Ishikawa (cell line): ENCODE data around the gene NUP62CL.

Source experiments
- CEBPB ChIP-seq: IDR thresholded peaks from 2 replicates; pipeline ENCODE4 v1.6.1; 2012
- CREB1 ChIP-seq: IDR thresholded peaks from 2 replicates; pipeline ENCODE4 v1.6.1; 2012; ENCODE audit warnings: low read depth
- EGR1 ChIP-seq: IDR thresholded peaks from 2 replicates; pipeline ENCODE4 v1.6.1; 2012
- EP300 ChIP-seq: IDR thresholded peaks from 2 replicates; pipeline ENCODE4 v1.6.1; 2012; ENCODE audit warnings: borderline replicate concordance
- FOXM1 ChIP-seq: IDR thresholded peaks from 2 replicates; pipeline ENCODE4 v1.6.1; 2012; ENCODE audit warnings: low read depth, borderline replicate concordance
- MAX ChIP-seq: IDR thresholded peaks from 2 replicates; pipeline ENCODE4 v1.6.1; 2012
- NFIC ChIP-seq: IDR thresholded peaks from 2 replicates; pipeline ENCODE4 v1.6.1; 2012
- RAD21 ChIP-seq: IDR thresholded peaks from 2 replicates; pipeline ENCODE4 v1.6.1; 2012; ENCODE audit warnings: low read depth
- REST ChIP-seq: IDR thresholded peaks from 2 replicates; pipeline ENCODE4 v1.6.1; 2012; ENCODE audit warnings: low read depth, mild to moderate bottlenecking
- TAF1 ChIP-seq: IDR thresholded peaks from 2 replicates; pipeline ENCODE4 v1.6.1; 2012; ENCODE audit warnings: low read depth, mild to moderate bottlenecking
- TCF12 ChIP-seq: IDR thresholded peaks from 2 replicates; pipeline ENCODE4 v1.6.1; 2012; ENCODE audit warnings: low read depth
- TEAD4 ChIP-seq: IDR thresholded peaks from 2 replicates; pipeline ENCODE4 v1.6.1; 2012
- USF1 ChIP-seq: IDR thresholded peaks from 2 replicates; pipeline ENCODE4 v1.6.1; 2012
- YY1 ChIP-seq: IDR thresholded peaks from 2 replicates; pipeline ENCODE4 v1.6.1; 2012; ENCODE audit warnings: low read depth
- ZBTB7A ChIP-seq: IDR thresholded peaks from 2 replicates; pipeline ENCODE4 v1.6.1; 2012; ENCODE audit warnings: low read depth

Gene NUP62CL

GRCh38 chrX:107205770-107206696 is at the start of gene NUP62CL, which contains the start of gene DNAAF6:
Gene NUP62CL (minus strand): TSS chrX:107206433. CDS start chrX:107175146, 31,287 bp downstream.
Gene DNAAF6 (plus strand): TSS chrX:107206611. CDS start chrX:107212876, 6,265 bp downstream.
- peak; percentile 61; the same call in 1 of the 2 replicates for TF ChIP-seq MAX
- no peak for TF ChIP-seq RAD21
- TF ChIP-seq TEAD4: no peak

- no peak for TF ChIP-seq ZBTB7A
- TF ChIP-seq TAF1: no peak
- TF ChIP-seq REST: no peak
- no peak for TF ChIP-seq CEBPB
- TF ChIP-seq CREB1: no peak
- no peak for TF ChIP-seq MAX
- no peak for TF ChIP-seq EGR1
- TF ChIP-seq EP300: no peak
- no peak for TF ChIP-seq YY1
- TF ChIP-seq FOXM1: no peak
- no peak for TF ChIP-seq TEAD4
- no peak for TF ChIP-seq TCF12
- no peak for TF ChIP-seq NFIC
- no peak for TF ChIP-seq RAD21
- TF ChIP-seq USF1: no peak
Measured at GRCh38 chrX:107228486-107228819, 22.2 kb upstream of the NUP62CL start.

- no peak for TF ChIP-seq CREB1
- no peak for TF ChIP-seq TAF1
- no peak for TF ChIP-seq NFIC
- no peak for TF ChIP-seq EGR1
- no peak for TF ChIP-seq YY1
- no peak for TF ChIP-seq RAD21
- TF ChIP-seq CEBPB: no peak
- TF ChIP-seq EP300: no peak
- TF ChIP-seq MAX: no peak
- no peak for TF ChIP-seq TCF12
Measured at GRCh38 chrX:107227780-107228485, 21.7 kb upstream of the NUP62CL start.

GRCh38 chrX:107226757-107227156 is 20.5 kb upstream of the NUP62CL start:
- TF ChIP-seq FOXM1: no peak
- no peak for TF ChIP-seq USF1
- no peak for TF ChIP-seq TAF1
- no peak for TF ChIP-seq EP300
- TF ChIP-seq REST: no peak
- no peak for TF ChIP-seq MAX
- no peak for TF ChIP-seq CEBPB
- no peak for TF ChIP-seq RAD21
- TF ChIP-seq TEAD4: no peak
- no peak for TF ChIP-seq NFIC
- TF ChIP-seq ZBTB7A: no peak
- no peak for TF ChIP-seq YY1
- TF ChIP-seq TCF12: no peak
- TF ChIP-seq EGR1: no peak
- no peak for TF ChIP-seq CREB1

- no peak for TF ChIP-seq ZBTB7A
- no peak for TF ChIP-seq TEAD4
- no peak for TF ChIP-seq TAF1
- TF ChIP-seq USF1: no peak
- TF ChIP-seq FOXM1: no peak
- TF ChIP-seq REST: no peak
- no peak for TF ChIP-seq EP300
- TF ChIP-seq NFIC: no peak
- TF ChIP-seq CREB1: no peak
- no peak for TF ChIP-seq TCF12
- no peak for TF ChIP-seq RAD21
Measured at GRCh38 chrX:107213477-107213876, 7.2 kb upstream of the NUP62CL start.
